HG03139 (cell line): ENCODE measurements around the gene IQSEC1.
A peak's percentile ranks its signal among the peaks of the same experiment; 100 is the strongest.

Experiments used
- ATAC-seq: cut with Tn5 transposase; IDR thresholded peaks from one replicate; pipeline ENCODE4 v1.9.1; 2021; ENCODE audit not compliant: unreplicated experiment

Gene IQSEC1

DNA sequence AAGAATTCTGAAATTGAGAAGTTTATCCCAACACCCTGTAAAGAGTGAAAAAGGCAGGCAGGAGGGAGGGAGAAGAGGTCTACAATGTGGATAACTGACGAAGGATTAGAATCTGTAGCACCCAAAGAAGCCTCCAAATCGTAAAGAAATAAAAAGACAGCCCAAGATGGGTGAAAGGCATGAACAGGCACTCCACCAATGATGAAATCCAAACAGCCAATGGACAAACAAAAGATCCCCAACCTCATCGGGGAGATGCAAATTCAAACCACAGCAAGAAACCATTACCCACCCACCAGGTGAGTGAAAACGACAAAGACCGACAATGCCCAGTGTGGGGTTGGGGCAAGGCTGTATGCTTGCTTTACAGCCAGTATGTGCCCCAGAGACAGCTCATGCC is 85.6 kb downstream of the IQSEC1 start:
- no peak for ATAC-seq

DNA sequence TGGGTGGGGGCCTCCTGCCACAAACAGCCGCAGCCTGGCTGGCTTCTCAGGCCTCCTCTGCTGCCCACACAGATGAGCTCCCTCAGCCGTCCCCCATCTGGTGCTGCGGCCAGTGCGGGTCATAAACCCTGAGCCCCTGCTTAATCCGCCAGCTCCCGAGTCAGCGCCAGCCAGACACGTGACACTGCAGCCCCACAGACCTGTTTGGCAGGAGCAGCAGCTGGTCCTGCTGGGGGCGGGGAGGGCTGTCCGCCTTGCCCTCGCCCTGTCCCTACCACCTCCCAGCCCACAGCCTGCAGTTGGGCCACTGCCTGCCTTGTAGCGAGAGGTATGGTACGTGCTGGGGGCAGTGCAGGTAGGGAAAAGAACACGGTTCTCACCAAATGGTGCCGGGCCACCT is 86.2 kb downstream of the IQSEC1 start:
- no peak for ATAC-seq

DNA sequence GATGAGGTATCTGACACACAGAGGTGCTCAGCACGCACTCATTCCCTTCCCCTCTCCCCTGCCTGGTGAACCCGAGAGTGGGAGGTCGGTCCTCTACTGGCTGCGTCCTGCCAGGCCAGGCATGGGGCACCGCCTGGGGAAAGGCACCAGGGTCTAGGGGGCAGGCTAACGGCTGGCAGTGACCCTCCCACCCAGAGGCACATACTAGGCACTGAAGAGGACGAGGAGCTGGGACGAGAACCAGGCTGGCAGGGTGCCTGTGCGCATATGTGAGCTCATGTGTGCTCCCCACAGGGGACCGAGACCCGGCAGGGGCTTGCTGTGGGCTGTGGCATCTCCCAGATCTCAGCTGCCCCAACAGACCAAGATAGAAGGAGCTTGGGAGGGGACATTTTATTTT is 86.7 kb downstream of the IQSEC1 start:
- ATAC-seq: no peak

DNA sequence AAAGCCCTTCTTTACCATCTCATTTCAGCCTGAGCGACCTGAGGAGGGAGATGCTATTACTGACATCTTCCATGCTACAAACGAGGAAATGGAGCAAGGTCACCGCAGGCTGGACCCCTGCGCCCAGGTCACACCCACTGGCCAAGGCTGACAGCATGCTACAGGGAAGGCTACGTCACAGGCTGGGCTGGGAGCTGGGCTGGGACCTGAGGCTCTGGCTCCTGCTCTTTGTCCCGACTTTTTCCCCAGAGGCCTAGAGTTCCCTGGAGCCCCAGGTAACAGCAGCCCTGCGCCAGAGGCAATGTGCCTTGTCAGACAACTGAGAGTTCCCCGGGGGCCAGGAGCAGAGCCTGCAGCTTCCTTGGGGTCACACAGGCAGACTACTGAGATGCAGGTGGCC is 87.2 kb downstream of the IQSEC1 start:
- no peak for ATAC-seq

DNA sequence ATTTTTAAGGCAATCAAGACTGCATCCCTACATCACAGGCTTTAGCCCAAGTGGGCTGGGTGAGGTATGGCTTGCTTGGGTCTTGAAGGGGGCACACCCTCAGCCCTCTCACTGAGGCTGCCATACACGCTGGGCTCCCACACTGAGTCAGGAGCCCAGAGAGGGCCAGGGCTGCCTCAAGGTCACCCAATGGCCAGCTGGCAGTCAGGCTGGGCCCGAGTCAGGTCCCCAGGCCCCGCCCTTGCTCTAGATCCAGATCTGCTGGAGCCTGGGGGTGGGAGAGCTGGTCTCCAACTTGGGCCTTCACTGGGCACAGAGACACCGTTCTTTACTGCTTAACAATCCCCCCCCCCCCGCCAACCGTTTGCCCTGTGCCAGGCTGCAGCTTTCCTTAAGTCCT is 88.1 kb downstream of the IQSEC1 start:
- no peak for ATAC-seq

DNA sequence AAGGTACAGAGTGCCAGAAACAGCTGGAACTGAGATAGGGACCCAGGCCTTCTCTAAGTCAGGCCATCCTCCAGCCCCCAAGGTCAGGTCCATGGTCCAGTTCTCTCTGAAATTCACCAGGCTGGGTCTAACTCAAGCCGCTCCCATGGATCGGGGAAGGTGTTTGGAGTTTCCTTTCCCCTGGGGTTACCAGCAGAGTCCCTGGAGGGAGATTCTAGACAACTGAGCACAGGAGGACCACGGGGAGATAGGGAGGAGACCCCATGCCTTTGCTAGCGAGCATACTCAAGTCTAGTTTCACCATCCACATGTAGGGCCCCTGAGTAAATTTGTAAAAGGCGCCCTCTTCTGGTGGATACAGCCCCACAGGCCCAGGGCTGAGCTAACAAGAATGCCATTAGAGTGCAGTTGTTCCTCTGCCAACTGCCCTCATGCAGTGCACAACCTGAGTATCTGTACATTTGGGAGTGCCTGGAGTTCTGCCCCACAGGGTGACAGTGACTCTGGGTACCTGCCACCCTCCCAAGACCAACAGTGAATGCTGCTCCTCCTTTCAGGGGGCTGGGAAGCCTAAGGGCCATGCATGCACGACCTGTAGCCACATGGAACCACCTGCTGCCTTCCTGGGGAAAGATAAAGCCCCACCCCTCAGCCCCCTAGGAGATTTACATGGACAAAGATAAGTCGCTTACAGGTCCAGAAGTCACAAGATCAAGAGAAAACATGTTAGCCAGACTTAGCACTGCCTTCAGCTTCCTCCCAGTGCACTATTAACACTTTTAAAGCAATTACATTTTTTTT is 89.0 kb downstream of the IQSEC1 start:
- no peak for ATAC-seq

DNA sequence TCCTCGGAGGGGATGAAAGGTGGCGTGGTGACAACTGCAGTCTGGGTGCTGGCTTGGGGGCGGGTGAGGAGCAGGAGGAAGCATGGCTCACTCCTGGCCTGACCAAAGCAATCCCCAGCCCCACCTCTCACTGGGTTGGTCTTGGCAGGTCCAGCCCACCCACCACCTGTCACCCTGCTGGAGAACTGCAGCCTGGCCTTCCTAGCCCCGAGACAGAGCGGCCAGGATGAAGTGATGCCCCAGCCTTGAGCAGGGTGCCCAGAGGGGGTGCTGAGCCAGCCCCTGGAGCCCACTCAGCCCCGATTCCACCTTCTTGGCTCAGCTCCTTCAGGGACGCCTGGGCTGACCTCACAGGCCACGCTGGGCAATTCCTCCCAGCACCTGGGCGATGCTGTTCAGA is 89.9 kb downstream of the IQSEC1 start:
- no peak for ATAC-seq

DNA sequence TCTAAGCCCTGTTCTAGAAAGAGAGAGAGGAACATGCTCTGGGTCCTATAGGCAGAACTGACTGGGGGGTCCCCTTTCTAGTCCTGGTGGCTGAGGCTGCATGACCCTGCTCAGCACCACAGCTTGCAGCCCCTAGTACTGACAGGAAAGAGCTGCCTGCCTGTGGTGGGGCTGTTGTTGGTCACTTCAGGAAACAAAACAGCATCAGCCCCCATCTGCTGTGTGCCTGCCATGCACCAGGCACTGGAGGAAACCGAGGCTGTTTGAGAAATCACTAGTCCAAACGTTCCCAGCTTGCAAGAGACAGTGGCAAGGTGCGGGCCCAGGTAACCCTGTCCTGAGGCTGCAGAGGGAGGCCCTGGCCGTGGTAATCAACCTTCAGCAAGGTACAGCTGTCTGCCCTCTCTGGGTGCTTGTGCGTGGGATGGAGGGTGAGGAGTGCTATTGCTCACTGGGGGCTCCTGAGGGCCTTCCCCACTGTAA is 90.6 kb downstream of the IQSEC1 start:
- peak; percentile 58 for ATAC-seq

DNA sequence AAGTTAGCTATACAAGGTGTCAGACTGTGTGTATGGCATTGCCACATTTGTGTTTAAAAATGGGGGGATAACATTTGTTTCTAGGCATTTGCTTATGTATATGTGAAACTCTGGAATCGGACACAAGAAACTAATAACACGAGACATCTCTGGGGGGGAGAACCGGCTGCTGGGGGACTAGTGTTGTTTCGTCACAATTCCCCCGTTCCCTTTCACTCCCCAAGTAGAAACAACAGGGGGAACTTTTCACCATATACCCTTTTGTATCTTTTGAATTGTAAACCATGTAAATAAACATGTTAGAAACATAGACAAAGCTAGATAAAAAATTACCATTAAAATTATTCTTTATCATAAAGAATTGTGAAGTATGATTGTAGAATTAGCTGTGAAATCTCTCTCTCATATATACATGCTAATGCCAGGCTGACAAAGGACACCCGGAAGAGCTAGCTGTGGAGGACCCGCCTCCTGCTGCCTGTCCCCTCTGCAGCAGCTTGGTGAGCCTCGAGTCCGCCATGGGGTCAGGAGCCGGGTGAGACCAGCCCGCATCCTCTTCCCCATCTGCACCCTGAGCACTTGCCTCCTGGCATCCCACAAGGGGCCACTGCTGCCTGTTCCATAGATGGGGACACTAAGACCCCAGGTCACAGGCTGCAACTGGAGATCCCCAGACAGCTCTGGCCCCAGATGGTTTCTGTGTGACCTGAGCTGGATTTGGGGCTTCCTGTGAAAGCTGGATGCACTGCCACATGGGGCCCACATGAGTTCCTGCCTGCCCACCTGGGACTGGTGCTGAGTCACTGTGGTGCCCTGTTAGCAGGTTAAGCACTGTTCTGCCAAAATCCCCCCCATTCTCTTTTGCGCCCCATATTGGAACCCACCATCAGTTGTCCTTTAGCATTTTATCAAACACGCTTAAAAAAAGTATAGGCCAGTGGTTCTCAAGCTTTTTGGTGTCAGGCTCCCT is 91.6 kb downstream of the IQSEC1 start:
- ATAC-seq: no peak

DNA sequence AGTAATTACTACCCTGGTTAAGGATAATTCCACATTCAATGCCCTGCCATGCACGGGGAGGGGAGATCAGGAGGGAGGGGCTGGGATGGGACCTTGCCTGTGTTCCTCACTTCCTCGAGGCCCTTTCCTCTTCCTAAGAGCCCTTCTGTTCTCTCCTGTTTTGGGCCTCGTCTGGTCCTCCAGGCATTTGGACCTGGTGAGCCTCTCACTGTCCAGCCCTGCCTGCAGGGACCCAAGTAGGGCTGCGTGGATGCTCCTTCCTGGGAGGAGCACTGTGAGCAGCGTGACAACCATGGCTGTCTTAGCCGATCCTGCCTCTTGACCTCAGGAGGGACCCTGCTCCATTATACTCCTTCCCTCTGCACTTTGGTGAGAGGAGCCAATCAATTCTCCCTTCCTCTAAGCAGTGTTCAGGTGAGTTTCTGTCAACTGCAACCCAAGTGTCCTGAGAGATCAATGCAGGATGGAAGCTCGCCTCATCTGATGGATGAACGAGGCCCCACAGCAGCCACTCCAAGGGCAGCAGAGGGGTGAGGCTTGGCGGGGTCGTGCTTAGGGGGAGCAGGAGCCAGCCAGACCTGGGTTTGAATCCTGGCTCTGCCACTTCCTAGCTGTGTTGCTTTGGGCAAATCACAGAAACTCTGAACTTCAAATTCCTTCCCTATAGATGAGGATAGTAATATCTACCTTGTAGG is 92.5 kb downstream of the IQSEC1 start:
- ATAC-seq: no peak

DNA sequence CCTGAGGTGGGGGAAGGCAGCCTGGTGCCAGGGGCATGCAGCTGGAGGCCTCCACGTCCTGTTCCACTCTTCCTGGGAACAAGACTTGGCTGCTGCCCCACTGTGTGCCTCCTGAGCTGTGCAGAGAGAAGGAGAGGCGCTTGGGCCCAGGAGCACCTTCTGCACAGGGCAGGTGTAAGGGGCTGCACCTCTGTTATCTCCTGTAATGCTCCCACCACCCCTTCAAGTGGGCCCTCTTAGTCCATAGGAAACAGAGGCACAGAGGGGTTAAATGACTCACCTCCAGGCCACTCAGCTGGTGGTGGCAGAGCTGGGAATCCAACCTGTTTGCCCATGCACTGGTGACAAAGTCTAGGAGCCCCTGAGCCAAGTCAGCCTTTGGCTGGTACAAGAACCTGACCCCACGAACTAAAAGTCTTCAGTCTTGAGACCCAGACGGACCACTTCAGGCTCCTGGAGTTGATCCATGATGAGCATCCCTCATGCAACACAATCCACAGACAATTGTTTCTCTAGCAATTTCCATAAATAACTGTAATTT is 93.2 kb downstream of the IQSEC1 start:
- no peak for ATAC-seq

DNA sequence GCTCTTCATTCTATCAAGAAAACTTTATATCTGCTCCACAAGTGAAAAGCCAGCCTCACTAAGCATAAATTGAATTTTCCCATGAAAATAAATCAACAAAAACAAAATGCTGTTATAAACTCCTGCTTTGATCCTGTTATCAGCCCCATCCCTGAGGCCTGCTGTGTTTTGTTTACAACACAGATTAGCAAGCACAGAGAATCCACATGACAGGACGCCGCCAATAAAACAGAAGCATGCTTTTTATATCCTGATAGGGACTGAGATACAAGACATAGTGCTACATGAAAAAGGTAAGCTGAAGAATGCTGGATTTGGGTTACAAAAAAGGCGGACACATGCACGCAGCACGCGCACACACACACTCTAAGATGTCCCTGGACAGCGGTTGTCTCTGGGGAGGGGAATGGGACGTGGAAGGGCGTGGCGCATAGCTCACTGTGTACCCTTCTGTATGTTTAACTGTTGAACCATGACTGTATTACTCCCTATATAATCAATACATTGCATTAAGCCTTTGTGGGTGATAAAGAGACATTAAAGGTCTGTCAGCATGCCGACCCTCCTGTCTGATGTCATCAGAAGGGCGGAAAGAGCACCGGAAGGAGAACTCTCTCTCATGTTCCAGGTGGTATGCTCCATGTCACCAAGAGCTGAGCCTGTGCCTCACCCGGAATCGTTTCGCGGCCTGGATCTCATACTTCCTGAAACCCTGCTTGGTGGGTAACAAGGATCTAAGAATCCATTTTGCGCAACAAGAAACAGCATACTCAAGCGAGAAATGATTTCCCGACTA is 93.9 kb downstream of the IQSEC1 start:
- no peak for ATAC-seq

DNA sequence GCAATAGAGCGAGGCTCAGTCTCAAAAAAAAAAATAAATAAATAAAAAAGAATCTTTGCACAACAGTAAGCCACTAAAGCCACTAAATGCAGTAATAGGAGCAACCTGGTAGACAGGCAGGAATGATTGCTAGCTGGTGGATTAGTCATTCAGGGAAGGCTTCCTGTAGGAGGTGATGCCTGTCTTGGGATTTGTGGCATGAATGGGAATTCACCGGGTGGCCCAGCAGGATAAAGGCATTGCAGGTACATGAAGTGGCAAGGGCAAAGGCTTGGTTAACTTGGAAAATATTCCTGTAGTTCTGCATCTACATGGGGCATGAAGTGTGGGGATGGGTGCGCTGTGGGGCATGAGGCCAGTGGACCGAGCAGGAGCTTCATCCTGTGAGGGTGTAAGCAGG is 94.5 kb downstream of the IQSEC1 start:
- no peak for ATAC-seq

DNA sequence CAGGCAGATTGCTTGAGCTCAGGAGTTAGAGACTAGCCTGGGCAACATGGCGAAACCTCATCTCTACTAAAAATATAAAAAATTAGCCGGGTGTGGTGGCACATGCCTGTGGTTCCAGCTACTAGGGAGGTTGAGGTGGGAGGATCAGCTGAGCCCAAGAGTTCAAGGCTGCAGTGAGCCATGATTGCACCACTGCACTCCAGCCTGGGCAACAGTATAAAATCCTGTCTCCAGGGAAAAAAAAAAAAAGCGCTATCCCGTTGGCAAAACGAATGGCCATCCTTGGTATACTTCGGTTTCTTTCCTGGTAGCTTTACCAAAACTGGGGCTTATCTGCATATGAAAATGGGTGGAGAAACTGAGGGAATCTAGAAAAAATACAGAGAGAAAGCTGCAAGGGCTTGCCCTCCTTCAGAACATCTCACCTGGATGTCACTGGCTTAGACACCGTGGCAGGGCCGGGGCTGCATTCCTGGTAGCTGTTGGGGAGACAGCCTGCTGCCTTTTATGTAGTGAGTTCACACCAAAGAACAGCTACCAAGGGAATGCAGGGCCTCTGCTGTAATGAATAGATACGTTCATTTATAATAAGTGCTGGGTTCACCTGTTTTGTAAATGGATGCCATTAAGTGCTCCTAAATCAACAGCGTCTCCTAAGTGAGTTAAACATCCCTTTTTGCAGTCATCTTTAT is 96.0 kb downstream of the IQSEC1 start:
- ATAC-seq: no peak

DNA sequence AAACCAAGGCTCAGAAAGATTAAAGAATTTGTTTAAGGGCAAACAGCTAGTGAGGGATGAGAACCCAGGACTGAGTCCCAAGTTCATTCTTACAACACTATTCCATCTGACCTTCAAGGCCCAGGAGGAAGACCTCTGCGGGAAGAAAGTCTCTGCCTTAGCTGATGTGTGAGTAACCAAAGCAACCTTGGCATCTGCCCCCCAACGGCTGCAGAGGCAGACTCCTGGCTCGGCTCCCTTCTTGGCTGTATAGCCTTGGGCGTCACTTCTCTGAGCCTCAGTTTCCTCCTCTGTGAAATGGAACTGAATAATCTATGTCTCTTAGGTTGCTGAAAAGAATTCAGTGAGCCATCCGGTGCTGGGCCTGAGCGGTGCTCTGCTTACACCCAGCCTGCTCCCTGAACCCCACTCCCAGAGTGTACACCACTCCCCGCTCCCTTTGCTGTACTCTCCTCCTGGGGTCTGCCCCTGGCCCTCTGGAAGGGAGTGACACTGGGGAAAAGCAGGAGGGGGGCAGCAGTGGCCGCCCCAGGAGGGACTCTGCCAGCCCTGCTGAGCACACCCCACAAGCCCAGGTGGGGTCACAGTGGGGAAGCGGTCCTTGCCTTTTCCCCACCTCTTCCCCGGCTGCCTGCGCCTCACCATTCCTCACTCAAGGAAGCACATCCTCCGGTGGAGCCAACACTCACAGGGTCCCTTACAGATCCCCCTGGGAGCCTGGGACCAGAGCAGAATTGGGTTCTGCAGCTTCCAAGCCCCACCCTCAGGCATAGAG is 97.3 kb downstream of the IQSEC1 start:
- ATAC-seq: no peak

DNA sequence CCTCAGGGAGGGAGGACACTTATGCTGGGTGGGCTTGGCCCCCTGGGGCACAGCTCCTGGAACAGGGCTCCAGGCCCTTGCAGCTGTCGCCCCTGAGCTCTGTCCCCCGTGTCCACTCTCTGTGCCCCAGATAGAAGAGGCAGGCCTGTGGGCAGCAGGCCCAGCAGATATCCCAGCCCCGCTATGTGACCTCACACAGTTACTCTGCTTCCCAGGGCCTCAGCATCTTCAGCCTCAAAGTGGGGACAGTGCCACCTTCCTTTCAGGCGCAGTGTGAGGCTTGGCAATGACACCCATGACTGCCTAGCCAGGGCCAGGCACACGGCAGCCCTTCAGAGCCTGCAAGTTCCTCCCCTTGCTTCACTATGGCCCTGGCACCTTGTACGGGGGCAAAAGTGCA is 98.4 kb downstream of the IQSEC1 start:
- ATAC-seq: no peak

DNA sequence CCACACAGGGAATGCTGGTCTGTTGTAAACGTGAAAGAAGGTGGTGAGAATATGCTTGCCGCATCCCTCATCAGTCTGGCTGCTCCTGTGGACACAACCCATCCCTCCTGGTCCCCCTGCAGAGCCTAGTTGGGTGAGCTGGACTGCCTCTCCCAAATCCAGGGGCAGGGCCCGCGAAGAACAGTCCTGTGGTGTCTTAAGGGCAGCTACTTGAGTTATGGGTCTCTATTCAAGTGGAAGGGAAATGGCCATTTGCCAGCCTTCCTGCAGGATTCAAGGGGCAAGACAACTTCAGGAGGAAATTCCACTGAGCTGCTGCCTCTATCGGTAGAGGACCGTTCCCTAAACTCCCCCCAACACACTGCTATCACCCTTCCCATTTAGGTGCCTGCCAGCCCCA is 98.9 kb downstream of the IQSEC1 start:
- no peak for ATAC-seq

DNA sequence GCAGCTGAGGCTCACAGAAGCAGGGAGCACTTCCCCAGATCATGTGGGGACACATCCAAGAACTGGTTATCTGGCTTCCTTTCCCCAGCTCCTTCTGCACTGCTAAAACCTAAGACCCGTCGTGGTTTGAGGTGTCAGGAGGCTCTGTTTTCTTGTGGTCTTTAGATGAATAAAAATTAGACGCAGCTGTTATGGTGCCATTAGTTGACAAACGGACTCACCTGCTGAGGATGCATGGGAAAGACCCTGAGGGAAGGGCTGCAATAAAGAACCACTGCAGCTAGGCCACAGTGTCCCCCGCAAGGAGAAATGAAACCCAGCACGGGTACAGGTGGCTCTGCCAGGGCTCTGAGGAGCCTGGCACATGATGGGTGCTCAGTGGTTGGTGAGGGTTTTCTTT is 99.4 kb downstream of the IQSEC1 start:
- no peak for ATAC-seq
